GM23248 (cell line): Measurements from ENCODE around the gene EML6.
"Not testable (repeated sequence)": the region's sequence is repeated elsewhere in the genome, so short reads cannot be mapped to it uniquely, and the experiment has no call there.

Experiments
- EZH2 ChIP-seq: fragments of 200-600 bp; sonication (generic); IDR thresholded peaks from 2 replicates; pipeline ENCODE4 v1.6.1; 2018; ENCODE audit warnings: antibody characterized with exemption, mild to moderate bottlenecking; ENCODE audit not compliant: insufficient read depth, poor library complexity, severe bottlenecking
- EZH2phosphoT487 ChIP-seq: fragments of 200-600 bp; sonication (generic); IDR thresholded peaks from 2 replicates; pipeline ENCODE4 v1.6.1; 2018; ENCODE audit warnings: antibody characterized with exemption, moderate library complexity, mild to moderate bottlenecking, low read depth; ENCODE audit not compliant: insufficient read depth

GRCh38 chr2:54698926-54699325 lies 24.5 kb upstream of the EML6 start:
- TF ChIP-seq EZH2phosphoT487, EZH2: not testable (repeated sequence)
